ENCODE results near the gene AGBL1.

Gene AGBL1

DNA sequence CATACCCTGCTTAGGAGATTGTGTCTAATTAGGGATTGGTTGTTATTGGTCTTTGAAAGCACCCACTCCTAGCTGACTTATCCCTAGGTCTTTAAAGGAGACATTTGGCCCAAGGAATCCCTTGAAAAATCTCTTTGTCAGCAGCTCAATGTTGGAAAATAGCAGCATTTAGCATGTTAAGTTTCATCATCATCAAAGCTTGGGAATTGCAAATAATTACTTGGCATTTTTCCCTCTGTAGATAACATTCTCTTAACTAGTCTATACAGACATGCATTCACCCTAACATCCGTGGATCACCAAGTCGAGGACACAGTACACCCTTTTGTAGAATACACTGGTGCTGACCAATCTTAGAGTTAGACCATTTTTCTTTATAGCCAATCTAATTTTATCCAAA, 332.2 kb downstream of the AGBL1 start:
- no peak for DNase-seq (ENCODE audit: low read depth, low spot score)
- TF ChIP-seq, protein P1, sequence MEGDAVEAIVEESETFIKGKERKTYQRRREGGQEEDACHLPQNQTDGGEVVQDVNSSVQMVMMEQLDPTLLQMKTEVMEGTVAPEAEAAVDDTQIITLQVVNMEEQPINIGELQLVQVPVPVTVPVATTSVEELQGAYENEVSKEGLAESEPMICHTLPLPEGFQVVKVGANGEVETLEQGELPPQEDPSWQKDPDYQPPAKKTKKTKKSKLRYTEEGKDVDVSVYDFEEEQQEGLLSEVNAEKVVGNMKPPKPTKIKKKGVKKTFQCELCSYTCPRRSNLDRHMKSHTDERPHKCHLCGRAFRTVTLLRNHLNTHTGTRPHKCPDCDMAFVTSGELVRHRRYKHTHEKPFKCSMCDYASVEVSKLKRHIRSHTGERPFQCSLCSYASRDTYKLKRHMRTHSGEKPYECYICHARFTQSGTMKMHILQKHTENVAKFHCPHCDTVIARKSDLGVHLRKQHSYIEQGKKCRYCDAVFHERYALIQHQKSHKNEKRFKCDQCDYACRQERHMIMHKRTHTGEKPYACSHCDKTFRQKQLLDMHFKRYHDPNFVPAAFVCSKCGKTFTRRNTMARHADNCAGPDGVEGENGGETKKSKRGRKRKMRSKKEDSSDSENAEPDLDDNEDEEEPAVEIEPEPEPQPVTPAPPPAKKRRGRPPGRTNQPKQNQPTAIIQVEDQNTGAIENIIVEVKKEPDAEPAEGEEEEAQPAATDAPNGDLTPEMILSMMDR (IDR thresholded peaks at IDR 0.05; ENCODE audit: low read depth, low read length), result no peak
- in situ Hi-C loops (cut with HindIII; ENCODE audit: low sequenced_read_pairs), result no loop called here
- H3K4me3 ChIP-seq (ENCODE audit: low read depth, low read length), result no peak overlapping the region

DNA sequence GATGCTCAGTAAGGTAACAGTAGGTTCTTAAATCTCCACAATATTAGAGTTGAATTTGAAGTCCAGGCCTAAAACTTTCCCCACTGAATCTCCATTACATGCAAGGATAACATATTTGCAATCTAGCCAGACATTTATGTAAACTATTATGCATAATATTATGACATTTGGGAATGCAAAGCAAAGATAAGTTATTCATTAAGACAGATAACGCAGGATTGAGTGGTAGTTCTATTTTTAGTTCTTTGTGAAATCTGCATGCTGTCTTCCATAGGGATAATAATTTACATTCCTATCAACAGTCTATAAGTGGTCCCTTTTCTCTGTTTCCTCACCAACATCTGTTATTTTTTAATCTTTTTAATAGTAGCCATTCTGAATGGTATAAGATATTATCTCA, 333.5 kb downstream of the AGBL1 start:
- TF ChIP-seq, protein P1 (IDR thresholded peaks at IDR 0.05; ENCODE audit: low read depth, low read length), result no peak
- H3K4me3 ChIP-seq (ENCODE audit: low read depth, low read length), result no peak overlapping the region
- in situ Hi-C loops (cut with HindIII; ENCODE audit: low sequenced_read_pairs), result no loop called here
- no peak for DNase-seq (ENCODE audit: low read depth, low spot score)

DNA sequence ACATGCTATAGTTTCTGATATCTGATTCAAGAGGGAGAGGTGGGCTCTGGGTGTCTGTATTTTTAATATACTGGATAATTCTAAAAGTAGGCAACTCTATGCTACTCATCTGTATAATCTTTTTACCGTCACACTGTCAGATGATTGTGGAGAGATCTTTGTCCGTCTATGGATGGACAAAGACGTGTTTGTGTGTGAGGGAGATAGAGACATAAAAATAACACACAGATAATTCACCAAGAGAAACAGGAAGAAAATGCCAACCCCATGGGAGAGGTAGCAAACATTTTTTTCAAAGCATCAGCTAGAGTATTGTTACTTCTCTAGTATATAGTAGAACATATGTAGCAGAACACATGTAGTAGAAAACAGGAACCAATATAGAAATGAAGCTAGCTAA, 346.1 kb downstream of the AGBL1 start:
- TF ChIP-seq, protein P1 (IDR thresholded peaks at IDR 0.05; ENCODE audit: low read depth, low read length), result no peak
- no peak overlapping the region for H3K4me3 ChIP-seq (ENCODE audit: low read depth, low read length)
- DNase-seq (ENCODE audit: low read depth, low spot score), result no peak
- in situ Hi-C loops (cut with HindIII; ENCODE audit: low sequenced_read_pairs), result no loop called here

DNA sequence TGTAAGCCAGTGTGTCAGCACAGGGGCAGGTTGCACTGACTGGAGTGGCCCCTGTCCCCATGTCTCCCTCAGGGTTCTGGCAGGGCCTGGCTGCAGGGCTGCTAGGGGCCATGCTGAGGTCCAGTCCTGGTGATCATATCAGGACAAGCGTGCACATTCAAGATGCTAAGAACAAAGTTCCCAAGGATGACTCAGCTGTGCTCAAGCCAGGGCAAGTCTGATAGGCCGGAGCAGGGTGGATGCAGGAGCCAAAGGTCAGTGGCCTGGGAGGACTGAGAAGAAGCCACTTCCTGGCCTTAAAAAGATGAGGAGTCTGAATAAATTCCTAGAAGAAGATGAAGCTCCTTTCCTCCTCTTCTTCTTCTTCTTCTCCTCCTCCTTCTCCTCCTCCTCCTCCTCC, 353.2 kb downstream of the AGBL1 start:
- in situ Hi-C loops (cut with HindIII; ENCODE audit: low sequenced_read_pairs), result no loop called here
- no peak for DNase-seq (ENCODE audit: low read depth, low spot score)
- H3K4me3 ChIP-seq (ENCODE audit: low read depth, low read length), result no peak overlapping the region
- TF ChIP-seq, protein P1 (IDR thresholded peaks at IDR 0.05; ENCODE audit: low read depth, low read length), result no peak

DNA sequence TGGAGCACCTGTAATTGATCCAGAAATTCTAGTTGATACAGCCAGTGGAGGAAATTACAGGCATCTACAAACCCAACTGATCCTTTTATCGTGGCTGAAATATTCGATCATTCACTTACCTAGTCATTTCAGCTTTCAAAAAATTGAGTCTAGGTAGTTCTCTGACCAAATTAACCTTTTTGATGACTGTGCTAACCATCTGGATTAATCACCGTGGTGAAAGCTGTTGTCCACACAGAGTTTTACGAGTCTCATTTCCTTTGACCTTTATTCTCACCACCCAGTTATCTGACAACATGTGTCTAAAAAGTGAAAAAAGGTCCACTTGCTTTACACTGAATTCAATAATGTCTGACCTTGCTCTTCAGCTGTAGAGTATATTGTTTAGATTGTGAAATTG, 354.3 kb downstream of the AGBL1 start:
- in situ Hi-C loops (cut with HindIII; ENCODE audit: low sequenced_read_pairs), result no loop called here

DNA sequence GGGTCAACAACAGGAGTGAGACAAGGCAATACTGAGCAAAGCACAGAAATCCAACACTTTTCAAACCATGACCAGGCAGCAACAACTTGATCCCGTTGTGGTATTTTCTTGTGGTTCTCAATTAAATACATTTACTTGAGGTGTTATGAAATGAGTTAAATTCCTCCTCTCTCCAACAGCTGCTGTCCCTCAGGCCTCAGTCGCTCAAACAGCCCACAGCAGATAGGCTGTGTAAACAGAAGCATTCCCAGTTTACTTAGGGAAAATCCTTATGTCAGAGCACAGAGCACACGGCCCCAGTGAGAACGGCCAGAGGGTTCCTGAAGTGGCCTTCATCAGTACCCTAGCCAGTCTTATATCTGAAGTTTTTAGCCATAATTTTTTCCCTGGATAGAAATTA, 359.9 kb downstream of the AGBL1 start:
- in situ Hi-C loops (cut with HindIII; ENCODE audit: low sequenced_read_pairs), result no loop called here
- no peak for DNase-seq (ENCODE audit: low read depth, low spot score)

More for the DNA sequence above, 354.3 kb downstream of the AGBL1 start:
- no peak for DNase-seq (ENCODE audit: low read depth, low spot score)
- H3K4me3 ChIP-seq (ENCODE audit: low read depth, low read length), result no peak overlapping the region
- TF ChIP-seq, protein P1 (IDR thresholded peaks at IDR 0.05; ENCODE audit: low read depth, low read length), result no peak

More for the DNA sequence above, 359.9 kb downstream of the AGBL1 start:
- TF ChIP-seq, protein P1 (IDR thresholded peaks at IDR 0.05; ENCODE audit: low read depth, low read length), result no peak
- no peak overlapping the region for H3K4me3 ChIP-seq (ENCODE audit: low read depth, low read length)

Measured in astrocyte of the spinal cord (primary cell).